HG03139 (cell line): Measurements from ENCODE around the gene IFIH1.

Experiments
- ATAC-seq: cut with Tn5 transposase; IDR thresholded peaks from one replicate; pipeline ENCODE4 v1.9.1; 2021; ENCODE audit not compliant: unreplicated experiment

IFIH1 gene

DNA sequence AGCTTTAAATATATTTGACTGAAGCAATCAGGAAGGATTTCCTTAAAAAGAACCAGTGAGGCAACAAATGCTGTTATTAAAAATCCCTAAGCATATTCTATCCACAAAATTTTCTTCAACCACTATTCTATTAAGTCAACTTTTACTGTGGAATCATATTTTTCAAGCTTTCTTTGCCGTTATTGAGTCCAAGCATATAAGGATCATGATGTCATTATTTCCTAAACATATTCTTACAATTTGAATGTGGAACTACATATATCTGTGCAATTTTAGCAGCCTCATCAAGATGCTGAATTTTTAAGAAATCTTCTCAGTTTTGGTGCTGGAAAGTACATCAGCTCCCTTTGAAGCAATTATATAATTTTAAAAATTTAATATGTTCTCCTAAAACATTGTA lies 5.6 kb downstream of the IFIH1 start:
- ATAC-seq: no peak

DNA sequence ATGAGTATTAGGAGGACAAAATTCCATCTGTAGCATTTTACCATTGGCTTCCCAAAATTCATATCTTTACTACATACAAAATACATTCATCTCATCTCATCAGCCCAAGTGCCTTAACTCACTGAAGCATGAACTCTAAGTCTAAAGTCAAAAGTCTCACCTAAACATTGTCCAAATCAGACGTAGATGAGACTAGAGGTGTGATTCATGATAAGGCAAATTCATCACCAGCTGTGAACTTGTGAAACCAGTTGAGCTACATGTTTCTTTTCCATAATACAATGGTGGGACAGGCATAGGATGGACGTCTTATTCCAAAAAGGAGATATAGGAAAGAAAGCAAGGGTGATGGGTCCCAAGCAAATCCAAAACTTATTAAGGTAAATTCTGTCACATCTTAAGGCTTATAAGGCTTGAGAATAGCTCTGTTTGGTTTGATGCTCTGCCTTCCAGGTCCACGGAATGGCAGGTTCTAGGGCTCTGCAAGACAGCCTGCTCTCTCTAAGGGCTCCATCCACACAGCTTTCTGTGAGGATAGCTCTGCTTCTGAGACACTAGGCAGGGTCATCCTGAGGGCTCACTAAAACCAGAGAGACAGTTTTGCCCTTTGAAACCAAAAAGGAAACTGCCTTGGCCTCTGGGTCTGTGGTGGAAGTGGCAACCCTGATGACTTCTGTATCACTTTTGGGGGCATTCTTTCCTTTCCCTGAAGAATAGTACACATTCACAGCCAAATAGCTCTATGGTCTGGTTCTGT lies 9.6 kb downstream of the IFIH1 start:
- no peak for ATAC-seq

- ATAC-seq: no peak
These were observed 12.6 kb downstream of the IFIH1 start for GRCh38 chr2:162305901-162306300.

DNA sequence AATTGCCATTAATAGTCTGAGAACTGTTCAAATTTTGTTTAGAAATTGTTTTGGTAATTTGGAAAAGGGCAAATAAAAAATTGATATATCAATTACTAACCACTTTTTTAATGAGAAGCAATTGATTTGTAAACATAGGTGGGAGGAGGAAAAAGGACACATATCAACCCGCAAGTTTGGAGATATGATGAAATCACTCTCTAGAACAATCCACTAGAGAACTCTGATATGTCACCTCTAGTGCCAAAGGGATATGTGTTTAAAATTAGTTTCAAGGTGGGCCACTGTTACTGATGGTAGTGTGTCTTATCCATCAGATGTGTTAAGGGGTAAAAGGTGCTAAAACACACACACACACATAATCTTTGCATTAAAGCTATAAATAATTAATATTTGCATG lies 16.6 kb downstream of the IFIH1 start:
- ATAC-seq: no peak

GRCh38 chr2:162301151-162301804 lies 17.2 kb downstream of the IFIH1 start:
- ATAC-seq: peak; percentile 63

DNA sequence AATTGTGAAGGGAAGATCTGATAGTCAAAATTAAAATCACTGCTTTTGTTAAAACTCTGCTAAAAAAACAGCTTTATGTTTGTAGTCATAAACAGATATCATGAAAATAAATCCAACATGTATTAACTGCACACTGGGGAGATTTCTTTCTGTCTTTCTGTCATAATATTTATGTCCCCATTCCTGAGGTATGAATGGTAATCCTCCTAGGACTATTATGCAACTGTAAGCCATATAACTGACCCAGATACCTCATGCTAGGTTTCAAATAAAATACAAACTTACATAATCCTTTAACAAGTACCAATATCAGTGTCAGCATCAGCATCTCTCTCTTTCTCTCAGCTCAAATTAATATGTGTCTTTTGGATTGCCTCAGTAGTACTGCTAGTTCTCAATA lies 18.2 kb downstream of the IFIH1 start:
- ATAC-seq: no peak

DNA sequence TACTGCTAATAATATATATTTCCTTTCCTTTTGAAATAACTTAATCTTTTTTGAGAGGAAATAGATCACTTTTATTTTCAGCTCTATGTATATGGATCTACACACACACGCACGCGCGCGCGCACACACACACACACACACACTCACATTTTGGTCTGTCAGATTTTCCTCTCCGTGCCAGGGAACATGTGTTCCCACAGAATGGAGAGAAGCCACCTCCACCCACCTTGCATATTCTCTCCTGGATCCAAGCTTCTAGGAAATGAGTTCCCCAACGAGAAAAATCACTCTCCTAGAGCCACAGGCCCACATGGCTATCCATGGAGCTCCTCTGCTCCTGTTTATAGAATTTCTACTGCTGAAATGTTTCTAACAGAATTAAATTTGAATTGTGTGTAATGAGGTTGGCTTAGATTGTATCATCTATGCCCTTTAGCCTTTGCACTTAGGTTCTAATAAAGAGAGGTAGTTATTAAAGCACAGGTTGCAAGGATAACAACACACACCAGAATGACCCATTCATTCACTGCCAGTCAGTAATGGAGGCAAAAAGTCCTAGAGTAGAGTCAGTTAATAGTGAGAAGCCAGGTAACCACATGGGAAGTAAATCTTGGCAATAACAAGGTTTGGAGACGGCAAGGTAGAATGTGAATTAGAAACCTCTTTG lies 19.7 kb downstream of the IFIH1 start:
- no peak for ATAC-seq

DNA sequence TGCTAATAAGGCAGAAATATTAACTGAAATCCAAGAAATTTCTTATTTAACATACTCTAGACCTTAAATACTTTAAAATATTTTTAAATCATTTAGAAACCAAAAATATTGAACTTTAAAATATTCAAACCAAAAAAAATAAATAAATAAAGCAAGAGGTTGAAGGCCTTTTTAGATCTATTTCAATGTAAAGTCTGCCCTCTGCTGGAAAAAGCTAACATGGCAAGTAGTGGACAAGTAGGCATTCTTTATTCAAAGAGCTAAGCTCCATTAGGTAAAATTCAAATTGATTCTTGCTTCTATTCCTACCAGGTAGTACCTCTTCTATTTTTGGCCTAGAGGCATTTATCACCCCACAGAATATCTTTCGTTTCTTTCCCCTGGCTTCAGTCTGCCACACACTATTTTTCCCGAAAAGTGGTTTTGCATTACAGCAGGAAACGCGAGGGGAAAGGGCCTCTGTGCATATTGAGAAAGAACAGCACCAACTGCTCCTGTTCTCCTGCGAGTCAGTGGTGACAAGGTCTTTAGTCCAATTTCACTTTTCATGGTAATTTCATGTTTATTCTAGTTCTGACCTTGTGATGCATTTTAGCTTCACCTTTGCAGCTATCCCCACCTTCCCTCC lies 20.4 kb downstream of the IFIH1 start:
- ATAC-seq: peak; percentile 41

DNA sequence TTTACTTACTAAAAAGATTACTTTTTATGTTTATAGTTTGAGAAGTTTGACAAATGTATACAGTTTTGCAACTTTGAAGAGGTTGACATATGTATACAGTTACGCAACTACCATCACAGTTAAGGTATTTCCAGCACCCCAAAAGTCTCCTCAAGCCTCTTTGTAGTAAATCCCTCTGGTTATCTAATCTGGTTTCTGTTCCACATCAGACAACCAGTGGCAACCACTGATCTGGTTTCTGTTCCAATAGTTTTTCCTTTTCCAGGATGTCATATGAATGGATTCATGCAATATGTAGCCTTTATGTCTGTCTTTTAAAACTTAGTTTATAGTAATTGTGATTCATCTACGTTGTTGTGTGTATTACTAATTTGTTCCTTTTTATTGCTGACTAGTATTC lies 23.5 kb downstream of the IFIH1 start:
- no peak for ATAC-seq

- no peak for ATAC-seq
These were observed 25.2 kb downstream of the IFIH1 start for GRCh38 chr2:162293122-162293786.

DNA sequence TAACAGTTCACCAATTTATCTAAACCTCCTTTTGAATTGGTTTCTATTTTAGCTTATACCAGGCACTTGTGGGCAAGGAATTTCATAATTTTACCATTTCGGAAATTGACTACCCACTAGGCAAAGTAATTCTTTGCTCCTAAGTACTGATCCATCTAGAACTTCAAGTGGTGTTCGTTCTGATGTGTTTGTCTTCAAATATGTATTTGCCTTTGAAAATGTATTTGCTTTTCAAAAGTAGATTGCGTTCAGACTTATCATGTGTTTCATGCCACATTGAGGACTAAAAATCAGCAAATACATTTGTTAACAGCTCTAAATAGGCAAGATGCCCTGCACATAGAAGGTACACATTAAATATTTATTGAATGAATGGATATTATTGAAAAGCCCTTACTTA lies 26.7 kb downstream of the IFIH1 start:
- ATAC-seq: no peak

GRCh38 chr2:162282765-162283425 lies 35.6 kb downstream of the IFIH1 start:
- ATAC-seq: no peak

GRCh38 chr2:162280654-162281053 lies 37.8 kb downstream of the IFIH1 start:
- ATAC-seq: no peak

DNA sequence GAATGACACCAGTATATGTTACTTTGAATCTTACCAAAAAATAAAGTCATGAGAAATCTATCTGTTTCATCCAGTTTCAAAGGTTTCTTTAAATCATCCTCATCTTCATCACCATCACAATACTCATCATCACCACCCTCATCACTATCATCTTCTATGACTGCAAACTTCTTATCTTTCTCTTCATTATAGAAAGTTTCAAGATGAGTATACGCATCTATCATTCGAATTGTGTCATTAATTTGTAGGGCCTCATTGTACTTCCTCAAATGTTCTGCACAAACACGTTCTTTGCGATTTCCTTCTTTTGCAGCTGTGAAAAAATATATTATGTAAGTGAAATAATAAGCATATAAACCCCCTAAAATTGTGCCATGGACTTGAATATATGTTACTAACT lies 41.1 kb downstream of the IFIH1 start:
- no peak for ATAC-seq

DNA sequence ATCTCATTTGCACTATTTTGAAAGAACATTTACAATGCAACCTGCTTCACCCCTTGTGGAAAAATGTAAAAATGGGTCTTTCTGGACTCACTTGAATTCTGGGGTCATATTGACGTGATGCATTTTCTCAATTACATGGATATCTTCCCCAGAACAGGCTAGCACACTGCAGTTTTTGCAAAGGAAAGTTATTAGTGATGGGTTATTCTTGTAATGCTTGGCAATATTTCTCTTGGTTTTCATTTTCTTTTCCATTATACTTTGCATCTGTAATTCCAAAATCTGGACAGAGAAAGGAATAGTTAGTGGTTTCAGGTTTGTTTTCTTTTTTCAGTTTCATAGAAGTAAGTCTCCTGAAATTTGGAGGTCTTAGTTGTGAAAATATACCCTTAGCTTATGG lies 50.5 kb downstream of the IFIH1 start:
- no peak for ATAC-seq

GRCh38 chr2:162267496-162267895 lies 51.0 kb downstream of the IFIH1 start:
- ATAC-seq: no peak

DNA sequence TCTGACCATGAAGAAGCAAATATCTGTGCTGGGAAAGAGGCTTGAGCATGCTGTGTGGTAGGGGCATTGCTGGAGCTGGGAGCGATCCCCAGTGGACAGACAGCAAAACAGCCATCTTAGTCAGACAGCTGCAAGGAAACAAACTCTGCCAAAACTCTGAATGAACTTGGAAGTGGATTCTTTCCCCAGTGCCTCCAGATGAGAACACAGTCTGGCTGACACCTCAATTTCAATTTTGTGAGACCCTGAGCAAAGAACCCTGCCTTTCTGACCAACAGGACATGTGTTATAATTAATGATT lies 52.1 kb downstream of the IFIH1 start:
- ATAC-seq: no peak

DNA sequence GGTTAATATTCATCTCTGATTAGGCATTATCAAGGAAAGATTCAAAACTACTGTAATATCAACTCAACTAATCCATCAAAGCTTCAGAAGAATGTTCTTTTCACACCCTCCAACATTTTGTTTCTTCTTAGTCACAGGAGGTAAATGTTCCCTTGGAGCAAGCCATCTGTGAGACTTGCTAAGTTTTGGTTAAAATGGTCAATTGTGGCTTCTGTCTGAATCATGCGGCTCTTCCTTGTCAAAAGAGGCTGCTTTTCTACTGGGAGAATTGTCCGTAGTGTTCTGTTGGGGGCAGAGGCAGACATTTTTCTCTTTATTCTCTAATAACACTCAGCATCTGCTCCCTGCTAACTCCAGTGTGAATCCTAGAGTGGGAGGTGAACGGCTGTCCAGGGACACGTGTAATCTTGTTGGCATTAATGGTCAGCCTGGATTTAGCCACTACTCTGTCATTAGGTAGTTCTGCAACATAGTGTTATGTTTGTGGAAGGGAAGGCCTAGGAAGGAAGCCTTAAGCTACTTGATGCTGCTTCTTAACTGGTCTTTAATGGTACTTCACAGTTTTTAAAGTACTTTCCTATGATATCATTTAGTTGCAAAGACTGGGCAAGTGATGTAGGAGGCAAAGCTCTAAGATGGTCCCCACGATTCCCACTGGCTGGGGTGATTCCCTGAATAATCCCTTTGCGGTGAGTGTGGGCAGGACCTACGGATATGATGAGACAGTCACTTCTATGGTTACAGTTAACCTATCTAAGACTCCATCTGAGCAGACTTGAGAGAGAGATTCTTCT lies 52.6 kb downstream of the IFIH1 start:
- ATAC-seq: no peak

GRCh38 chr2:162261032-162261945 lies 57.2 kb downstream of the IFIH1 start:
- peak; percentile 54 for ATAC-seq
